ENCODE results near the gene PFDN6. TPM values are rescaled to one million over a fixed set of nuclear protein-coding genes. Genes with fewer than 3 reads are reported as not detected.
A peak's percentile ranks its signal among the peaks of the same experiment; 100 is the strongest.
"Not testable (repeated sequence)": the region's sequence is repeated elsewhere in the genome, so short reads cannot be mapped to it uniquely, and the experiment has no call there.

Gene PFDN6
- total RNA-seq, 1 experiment from 2014 or later, result 67.8 TPM

DNA sequence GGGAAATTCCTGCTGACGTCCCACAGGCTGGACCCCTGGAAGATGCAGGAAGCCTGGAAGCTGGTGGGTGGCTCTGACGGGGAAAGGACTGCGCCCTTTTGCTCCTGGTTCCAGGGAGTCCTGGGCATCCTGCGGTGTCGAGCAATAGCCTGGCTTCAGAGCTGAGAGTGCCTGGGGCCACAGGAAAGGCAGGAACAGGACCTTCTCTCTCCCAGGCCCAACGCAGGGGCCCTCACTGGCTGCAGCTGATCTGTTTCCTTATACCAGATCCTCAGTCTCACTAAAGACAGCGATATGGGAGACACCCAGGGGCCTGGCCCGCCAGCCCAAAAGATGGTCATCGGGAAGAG, 11.0 kb upstream of the PFDN6 start:
- Histone ChIP-seq H3K9me3 (replicated peaks) (no peaks in the 10 kb centered on the region), H3K4me3 (no peak overlapping the region), H3K36me3 (peaks cover 99% of the 10 kb centered on the region), H3K27ac (no peak overlapping the region), H3K27me3 (replicated peaks) (no peaks in the 10 kb centered on the region), H3K4me1 (replicated peaks) (peaks cover 11% of the 10 kb centered on the region)
- DNase-seq (ENCODE audit: low read depth in 1 of 2, low spot score in 2 of 2), result no peak

GRCh38 chr6:33278810-33279209, 10.6 kb upstream of the PFDN6 start:
- no peak for DNase-seq (ENCODE audit: low read depth in 1 of 2, low spot score in 2 of 2)
- Histone ChIP-seq H3K4me3 (no peak overlapping the region), H3K27me3 (replicated peaks) (no peaks in the 10 kb centered on the region), H3K36me3 (peaks cover 99% of the 10 kb centered on the region), H3K27ac (no peak overlapping the region), H3K9me3 (replicated peaks) (no peaks in the 10 kb centered on the region), H3K4me1 (replicated peaks) (peaks cover 7% of the 10 kb centered on the region)

DNA sequence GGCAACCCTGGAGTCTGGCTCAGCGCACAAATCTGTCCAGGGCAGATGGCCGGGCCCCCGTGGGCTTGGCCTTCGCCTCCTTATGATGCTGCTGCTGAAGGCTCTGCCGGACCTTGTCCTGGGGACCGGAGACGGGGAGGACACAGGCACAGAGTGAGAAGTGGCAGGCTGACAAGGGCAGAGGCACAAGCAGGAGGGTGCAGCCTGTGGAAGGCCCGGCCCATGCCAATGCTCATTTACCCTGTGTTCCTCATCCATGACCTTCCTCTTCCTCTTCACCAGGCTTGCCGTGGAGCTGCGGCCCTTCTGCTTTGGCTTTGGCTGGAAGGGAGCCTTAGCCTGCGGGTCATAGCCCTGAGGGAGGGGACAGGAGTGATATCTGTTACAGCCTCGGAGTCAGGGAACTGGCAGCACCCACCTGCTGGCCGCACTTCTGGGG, 10.1 kb upstream of the PFDN6 start:
- Histone ChIP-seq H3K27ac (no peak overlapping the region), H3K36me3 (peaks cover 97% of the 10 kb centered on the region), H3K4me3 (no peak overlapping the region), H3K27me3 (replicated peaks) (no peaks in the 10 kb centered on the region), H3K4me1 (replicated peaks) (peaks cover 2% of the 10 kb centered on the region), H3K9me3 (replicated peaks) (no peaks in the 10 kb centered on the region)
- DNase-seq (ENCODE audit: low read depth in 1 of 2, low spot score in 2 of 2), result no peak

DNA sequence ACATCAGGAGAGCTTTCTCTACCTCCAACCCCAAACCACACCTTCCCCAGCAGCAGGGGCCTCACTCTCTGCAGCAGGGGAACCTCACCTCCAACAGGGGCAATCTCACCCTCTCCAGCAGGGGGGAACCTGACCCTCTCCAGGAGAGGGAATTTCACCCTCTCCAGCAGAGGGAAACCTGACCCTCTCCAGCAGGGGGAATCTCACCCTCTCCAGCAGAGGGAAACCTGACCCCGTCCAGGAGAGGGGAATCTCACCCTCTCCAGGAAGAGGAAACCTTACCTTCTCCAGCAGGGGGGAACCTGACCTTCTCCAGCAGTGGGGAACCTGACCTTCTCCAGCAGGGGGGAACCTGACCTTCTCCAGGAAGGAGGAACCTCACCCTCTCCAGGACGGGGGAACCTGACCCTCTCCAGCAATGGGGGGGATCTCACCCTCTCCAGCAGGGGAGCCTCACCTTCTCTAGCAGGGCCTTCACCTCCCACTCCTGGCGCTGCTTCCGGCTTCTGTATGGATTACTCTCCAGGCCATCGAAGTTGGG, 9.4 kb upstream of the PFDN6 start:
- DNase-seq (ENCODE audit: low read depth in 1 of 2, low spot score in 2 of 2), result peak; percentile 44 to 63
- Histone ChIP-seq H3K36me3 (peaks cover 97% of the 10 kb centered on the region), H3K4me3 (no peak overlapping the region), H3K4me1 (replicated peaks) (no peaks in the 10 kb centered on the region), H3K27me3 (replicated peaks) (no peaks in the 10 kb centered on the region), H3K27ac (no peak overlapping the region), H3K9me3 (replicated peaks) (no peaks in the 10 kb centered on the region)

GRCh38 chr6:33280539-33280938, 8.9 kb upstream of the PFDN6 start:
- Histone ChIP-seq H3K27ac (no peak overlapping the region), H3K4me3 (no peak overlapping the region), H3K9me3 (replicated peaks) (no peaks in the 10 kb centered on the region), H3K36me3 (peaks cover 97% of the 10 kb centered on the region), H3K4me1 (replicated peaks) (no peaks in the 10 kb centered on the region), H3K27me3 (replicated peaks) (no peaks in the 10 kb centered on the region)
- no peak for DNase-seq (ENCODE audit: low read depth in 1 of 2, low spot score in 2 of 2)

- peaks cover 13% of the 10 kb centered on the region for H3K4me1 ChIP-seq (replicated peaks)
Measured at GRCh38 chr6:33285214-33285613, 4.2 kb upstream of the PFDN6 start.

DNA sequence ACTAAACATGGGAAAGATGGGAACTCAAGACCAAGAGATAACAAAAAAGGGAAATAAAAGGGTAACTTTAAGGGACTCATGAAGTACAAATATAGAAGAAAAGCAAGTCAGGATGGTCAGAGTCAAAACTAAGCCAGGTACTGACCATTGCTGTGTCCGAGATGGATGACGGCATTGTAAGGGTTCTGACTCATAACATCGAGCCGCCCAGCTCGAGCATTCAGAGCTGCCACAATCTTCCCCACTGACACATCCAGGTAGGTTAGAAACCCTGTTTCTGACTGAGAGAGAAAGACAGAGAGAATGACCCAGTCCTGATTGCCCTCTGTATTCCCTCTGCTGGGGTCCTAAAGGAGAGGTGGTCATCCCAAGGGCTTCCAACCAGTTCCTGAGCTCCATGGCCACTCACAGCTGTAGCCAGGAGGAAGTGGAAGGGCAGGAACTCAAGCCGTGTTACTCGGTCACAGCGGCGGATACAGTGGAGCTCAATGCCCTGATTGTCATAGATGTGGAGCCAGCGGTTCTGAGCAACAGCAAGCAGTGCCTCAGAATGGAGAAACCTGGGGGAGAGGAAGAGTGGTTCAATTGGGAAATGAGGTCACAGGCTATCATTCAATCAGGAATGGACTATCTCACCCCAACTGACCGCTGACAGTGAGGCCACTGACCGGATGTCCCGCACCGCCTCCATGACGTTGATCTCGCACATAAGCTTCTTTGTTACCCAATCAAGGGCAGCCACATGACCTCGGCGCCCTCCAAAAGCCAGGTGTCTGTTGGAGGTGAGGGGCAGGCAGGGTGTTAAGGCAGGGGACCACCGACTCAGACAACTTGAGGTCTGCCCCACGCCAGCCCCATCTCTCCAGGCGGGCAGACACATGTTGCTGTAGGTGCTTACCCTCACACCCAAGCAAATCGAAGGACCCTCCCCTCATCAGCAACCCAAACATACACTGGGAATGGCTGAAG, 2.2 kb upstream of the PFDN6 start:
- H3K27me3 ChIP-seq (replicated peaks), result no peaks in the 10 kb centered on the region
- peaks cover 17% of the 10 kb centered on the region for H3K4me1 ChIP-seq (replicated peaks)
- DNase-seq (ENCODE audit: low read depth in 1 of 2, low spot score in 2 of 2), result no peak
- no peaks in the 10 kb centered on the region for H3K9me3 ChIP-seq (replicated peaks)
- H3K27ac ChIP-seq, result no peak overlapping the region
- no peak overlapping the region for H3K4me3 ChIP-seq
- H3K36me3 ChIP-seq, result peaks cover 77% of the 10 kb centered on the region

More at GRCh38 chr6:33285214-33285613, 4.2 kb upstream of the PFDN6 start:
- not testable (repeated sequence) for DNase-seq (ENCODE audit: low read depth in 1 of 2, low spot score in 2 of 2); H3K27ac ChIP-seq; H3K4me3 ChIP-seq; H3K27me3 ChIP-seq (replicated peaks); H3K9me3 ChIP-seq (replicated peaks)
- peaks cover 80% of the 10 kb centered on the region for H3K36me3 ChIP-seq

GRCh38 chr6:33288141-33288920, 1.1 kb upstream of the PFDN6 start:
- Histone ChIP-seq H3K4me1 (replicated peaks) (peaks cover 17% of the 10 kb centered on the region), H3K9me3 (replicated peaks) (no peaks in the 10 kb centered on the region), H3K27me3 (replicated peaks) (no peaks in the 10 kb centered on the region), H3K27ac (0 out of 2 replicates have a peak overlapping the region, but pooled peaks have one; percentile 17), H3K4me3 (peak overlapping the region; percentile 54), H3K36me3 (peaks cover 76% of the 10 kb centered on the region)
- no peak for DNase-seq (ENCODE audit: low read depth in 1 of 2, low spot score in 2 of 2)

GRCh38 chr6:33289784-33290315, 449 bp downstream of the PFDN6 start:
- Histone ChIP-seq H3K9me3 (replicated peaks) (no peaks in the 10 kb centered on the region), H3K27ac (peak overlapping the region; percentile 17; the same call in 1 of the 2 replicates), H3K4me3 (peak overlapping the region; percentile 54), H3K36me3 (peaks cover 70% of the 10 kb centered on the region), H3K4me1 (replicated peaks) (peaks cover 17% of the 10 kb centered on the region), H3K27me3 (replicated peaks) (no peaks in the 10 kb centered on the region)
- no peak for DNase-seq (ENCODE audit: low read depth in 1 of 2, low spot score in 2 of 2)

- DNase-seq (ENCODE audit: low read depth in 1 of 2, low spot score in 2 of 2), result no peak
- no peak overlapping the region for H3K27ac ChIP-seq
- peak overlapping the region; percentile 54 for H3K4me3 ChIP-seq
- H3K4me1 ChIP-seq (replicated peaks), result peaks cover 17% of the 10 kb centered on the region
- no peaks in the 10 kb centered on the region for H3K9me3 ChIP-seq (replicated peaks)
- no peaks in the 10 kb centered on the region for H3K27me3 ChIP-seq (replicated peaks)
- peaks cover 66% of the 10 kb centered on the region for H3K36me3 ChIP-seq
Measured at GRCh38 chr6:33290459-33290858, 1.1 kb downstream of the PFDN6 start.

GRCh38 chr6:33292996-33293682, 3.7 kb downstream of the PFDN6 start:
- Histone ChIP-seq H3K4me1 (replicated peaks) (peaks cover 19% of the 10 kb centered on the region), H3K36me3 (peaks cover 53% of the 10 kb centered on the region), H3K27ac (no peak overlapping the region), H3K27me3 (replicated peaks) (no peaks in the 10 kb centered on the region), H3K4me3 (no peak overlapping the region), H3K9me3 (replicated peaks) (no peaks in the 10 kb centered on the region)
- no peak for DNase-seq (ENCODE audit: low read depth in 1 of 2, low spot score in 2 of 2)

DNA sequence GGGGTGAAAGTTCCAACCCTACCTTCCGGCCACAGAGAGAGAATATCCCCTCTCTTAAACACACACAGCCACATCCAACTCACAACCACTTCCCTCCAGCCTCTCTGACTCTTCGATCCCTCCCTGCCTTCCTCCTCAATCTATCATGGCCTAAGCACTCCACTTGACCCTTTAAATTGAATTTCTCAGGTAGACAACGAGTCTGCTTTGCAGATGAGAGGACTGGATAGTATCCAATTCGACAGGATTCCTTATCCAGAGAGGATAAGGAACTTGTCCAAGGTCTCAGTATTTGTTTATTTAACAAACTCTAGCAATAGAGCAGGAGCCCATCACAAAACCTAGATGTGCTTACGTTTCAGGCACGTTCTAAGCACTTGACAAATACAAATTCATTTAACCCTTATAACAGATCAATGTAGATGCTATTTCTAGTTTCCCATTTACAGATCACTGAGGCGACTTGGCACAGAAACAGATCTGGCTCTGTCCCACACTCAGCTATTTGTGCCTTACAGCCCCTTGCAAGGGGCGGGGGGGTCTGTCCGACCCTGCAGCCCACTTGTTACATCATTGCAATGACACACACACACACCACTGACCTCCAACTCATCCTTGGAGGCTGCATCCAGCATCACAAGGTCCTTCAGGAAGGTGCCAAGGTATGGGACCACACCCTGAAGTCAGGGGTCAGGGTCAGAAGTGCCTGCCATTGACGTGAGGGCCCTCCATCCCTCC, 4.9 kb downstream of the PFDN6 start:
- no peaks in the 10 kb centered on the region for H3K27me3 ChIP-seq (replicated peaks)
- H3K4me1 ChIP-seq (replicated peaks), result peaks cover 17% of the 10 kb centered on the region
- DNase-seq (ENCODE audit: low read depth in 1 of 2, low spot score in 2 of 2), result no peak
- H3K4me3 ChIP-seq, result no peak overlapping the region
- H3K9me3 ChIP-seq (replicated peaks), result no peaks in the 10 kb centered on the region
- H3K36me3 ChIP-seq, result peaks cover 51% of the 10 kb centered on the region
- no peak overlapping the region for H3K27ac ChIP-seq

All from SJSA1 (cell line).